A549 (cell line): ENCODE measurements around the gene ZFAND6. TPM values are rescaled to one million over a fixed set of nuclear protein-coding genes. Genes with fewer than 3 reads are reported as not detected.
"Not testable (repeated sequence)": the region's sequence is repeated elsewhere in the genome, so short reads cannot be mapped to it uniquely, and the experiment has no call there.

Experiments
- ATAC-seq, 2 experiments: fragments of 200-7000 bp in 1 of 2; fragments of >200 bp in 1 of 2; cut with Nextera tagmentation in 1 of 2; cut with Tn5 transposase in 1 of 2; 3 replicates each; pipeline versions ENCODE4 v1.8.0 to v1.9.1; 2018 to 2020; ENCODE audit warnings: mild to moderate bottlenecking in 1 of 2, moderate library complexity in 1 of 2
- CTCF ChIA-PET: fragments of 300-600 bp; sonication (Branson Sonifier 250); formaldehyde crosslinking; extraction: SDS; loops from one replicate; lab custom pipeline; 2021; ENCODE audit warnings: antibody characterized with exemption, inconsistent platforms; lab: Yijun Ruan, JAX
- POLR2A ChIA-PET: fragments of 350-600 bp; formaldehyde crosslinking; extraction: SDS; loops from one replicate; lab custom pipeline; 2021; ENCODE audit warnings: antibody characterized with exemption, inconsistent platforms; lab: Yijun Ruan, JAX
- DNase-seq, 2 experiments: peaks; one replicate each; pipeline versions ENCODE4 v3.0.0 to v3.0.0-alpha.2; 2011 to 2016; ENCODE audit warnings: low read depth in 1 of 2, low spot score in 1 of 2
- FAIRE-seq: peaks from 2 replicates; lab custom pipeline; 2011; peaks lifted over from hg19 to GRCh38; lab: Jason Lieb, UNC
- H3K27ac ChIP-seq, 2 experiments: fragments of >200 bp; sonication (Bioruptor Twin); formaldehyde crosslinking; 3 replicates each; pipeline ENCODE4 v1.5.1; 2016 to 2017
- H3K4me1 ChIP-seq: fragments of >200 bp; sonication (Bioruptor Twin); formaldehyde crosslinking; 3 replicates; pipeline ENCODE4 v1.6.1; 2016
- H3K4me2 ChIP-seq: fragments of >200 bp; sonication (Bioruptor Twin); formaldehyde crosslinking; 3 replicates; pipeline ENCODE4 v1.6.1; 2016
- H3K4me3 ChIP-seq: fragments of >200 bp; sonication (Bioruptor Twin); formaldehyde crosslinking; 3 replicates; pipeline ENCODE4 v1.5.1; 2016
- H3K9me3 ChIP-seq: fragments of >200 bp; sonication (Bioruptor Twin); formaldehyde crosslinking; 3 replicates; pipeline ENCODE4 v1.6.1; 2016
- CEBPB ChIP-seq, 2 experiments: fragments of >200 bp in 1 of 2; sonication (Bioruptor Twin) in 1 of 2; formaldehyde crosslinking in 1 of 2; IDR thresholded peaks; 2 replicates each; pipeline ENCODE4 v1.6.1; 2012 to 2016
- CHD2 ChIP-seq: fragments of 150-350 bp; IDR thresholded peaks from 2 replicates; pipeline ENCODE4 v1.6.1; 2014; ENCODE audit warnings: low read length; ENCODE audit not compliant: partially characterized antibody
- CHD4 ChIP-seq: fragments of 200-600 bp; sonication (generic); IDR thresholded peaks from 2 replicates; pipeline ENCODE4 v1.6.1; 2016; ENCODE audit warnings: antibody characterized with exemption, mild to moderate bottlenecking, borderline replicate concordance
- EHMT2 ChIP-seq: fragments of 200-600 bp; sonication (generic); IDR thresholded peaks from 2 replicates; pipeline ENCODE4 v1.6.1; 2016; ENCODE audit warnings: antibody characterized with exemption, low read depth, mild to moderate bottlenecking, moderate library complexity
- FOSB ChIP-seq: fragments of 250-450 bp; sonication (Bioruptor Pico); IDR thresholded peaks from 2 replicates; pipeline ENCODE4 v1.5.0; 2020; ENCODE audit warnings: mild to moderate bottlenecking, moderate library complexity
- HOXB13 ChIP-seq: fragments of 250-450 bp; sonication (Bioruptor Pico); IDR thresholded peaks from 2 replicates; pipeline ENCODE4 v1.5.0; 2020; ENCODE audit warnings: low read depth, mild to moderate bottlenecking, moderate library complexity
- KDM5A ChIP-seq: fragments of 200-600 bp; sonication (generic); IDR thresholded peaks from 2 replicates; pipeline ENCODE4 v1.6.1; 2016; ENCODE audit warnings: antibody characterized with exemption, mild to moderate bottlenecking
- POLR2AphosphoS2 ChIP-seq: conservative IDR thresholded peaks from 2 replicates; pipeline ENCODE4 v1.6.1; 2012; ENCODE audit warnings: low read length, improper control_type of control experiment, inconsistent platforms
- RARB ChIP-seq: fragments of 250-450 bp; sonication (Bioruptor Pico); IDR thresholded peaks from 2 replicates; pipeline ENCODE4 v1.8.0; 2021; ENCODE audit warnings: mild to moderate bottlenecking, moderate library complexity
- RFX5 ChIP-seq: fragments of 450-650 bp; IDR thresholded peaks from 2 replicates; pipeline ENCODE4 v1.7.1; 2014; ENCODE audit warnings: antibody characterized with exemption, mild to moderate bottlenecking, moderate library complexity
- RNF2 ChIP-seq: fragments of 200-600 bp; sonication (generic); IDR thresholded peaks from 2 replicates; pipeline ENCODE4 v1.6.1; 2016; ENCODE audit warnings: low read depth, mild to moderate bottlenecking, antibody characterized with exemption, moderate library complexity, borderline replicate concordance
- SMC3 ChIP-seq: fragments of >200 bp; sonication (Bioruptor Twin); formaldehyde crosslinking; IDR thresholded peaks from 3 replicates; pipeline ENCODE4 v1.6.1; 2018; ENCODE audit warnings: inconsistent platforms
- TP53 ChIP-seq: fragments of 250-450 bp; sonication (Bioruptor Pico); IDR thresholded peaks from 2 replicates; pipeline ENCODE4 v1.5.0; 2021; ENCODE audit warnings: mild to moderate bottlenecking, moderate library complexity
- USF2 ChIP-seq: fragments of 450-650 bp; IDR thresholded peaks from 2 replicates; pipeline ENCODE4 v1.6.1; 2014; ENCODE audit warnings: antibody characterized with exemption
- ZFP36 ChIP-seq: fragments of 450-650 bp; IDR thresholded peaks from 2 replicates; pipeline ENCODE4 v1.6.1; 2014; ENCODE audit warnings: borderline replicate concordance; ENCODE audit not compliant: partially characterized antibody
- WGBS: methylation state at CpG from one replicate; pipeline ENCODE4 v1.1.6; 2017; ENCODE audit errors: missing lambda C conversion rate; 5-methylcytosine and 5-hydroxymethylcytosine counted together
- polyA plus RNA-seq, 4 experiments: library from polyadenylated mRNA; depleted of rRNA in 3 of 4; stranded (reverse); fragments of >200 nt; fragmentation: RNase III in 1 of 4; extraction: RNeasy Plus Mini Kit Qiagen cat#74134 plus additional on column Dnase treatment in 1 of 4; gene quantifications; 2 replicates in 3 of 4; 3 replicates in 1 of 4; pipeline ENCODE4 v1.2.3, GENCODE V29; 2011 to 2017
- TF ChIP-seq, protein P1 (sequence below): fragments of 150-350 bp; IDR thresholded peaks from 2 replicates; pipeline ENCODE4 v1.6.1; 2014; ENCODE audit warnings: low read depth, mild to moderate bottlenecking, low read length
- TF ChIP-seq, protein P2 (sequence below): IDR thresholded peaks from 2 replicates; pipeline ENCODE4 v1.6.1; 2012; ENCODE audit warnings: low read depth, borderline replicate concordance
- TF ChIP-seq, protein P3 (sequence below): fragments of >200 bp; sonication (Bioruptor Twin); formaldehyde crosslinking; IDR thresholded peaks from 2 replicates; pipeline ENCODE4 v1.6.1; 2016

Gene ZFAND6
- polyA plus RNA-seq, 2 of the 4 experiments (the other 2 are of a cell fraction), result 152 to 307 TPM

DNA sequence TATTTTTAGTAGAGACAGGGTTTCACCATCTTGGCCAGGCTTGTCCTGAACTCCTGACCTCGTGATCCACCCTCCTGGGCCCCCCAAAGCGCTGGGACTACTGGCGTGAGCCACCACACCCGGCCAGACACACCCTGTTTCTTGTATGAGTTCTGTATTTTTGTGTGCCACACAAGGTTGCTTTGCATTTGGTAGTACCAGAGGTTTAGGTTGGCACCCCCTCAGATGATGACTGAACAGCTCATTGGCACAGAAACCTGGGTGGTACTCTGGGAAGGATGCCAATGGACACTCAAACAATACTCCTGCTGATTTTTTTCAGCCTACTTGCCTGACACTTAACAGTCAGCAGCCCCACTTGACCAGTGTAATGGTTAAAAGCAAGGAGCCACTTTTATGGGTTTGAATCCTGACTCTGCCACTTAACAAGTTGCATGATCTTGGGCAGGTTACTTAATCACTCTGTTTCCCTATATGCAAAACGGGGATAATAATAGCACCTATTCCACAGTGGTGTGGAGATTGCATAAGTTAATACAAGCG, 49.3 kb upstream of the ZFAND6 start:
- peak in 1 of 2 experiments; percentile 37; a peak in 2 of 6 replicates for ATAC-seq
- ChIA-PET CTCF (interaction anchor here (0.9 kb wide), 1 partner anchor 15 kb away, joined by 3 read pairs; no protein-coding TSS in a partner anchor), POLR2A (no interaction called here)
- TF ChIP-seq RNF2, result no peak
- no peak for TF ChIP-seq EHMT2
- TF ChIP-seq CHD4, result no peak
- no peak for TF ChIP-seq CHD2
- Histone ChIP-seq H3K4me1 (peaks cover 26% of the 10 kb centered on the region), H3K4me3 (no peak overlapping the region), H3K4me2 (peak overlapping the region; percentile 3; the same call in 1 of the 3 replicates), H3K27ac (no peak overlapping the region), H3K9me3 (no peaks in the 10 kb centered on the region)
- DNase-seq, result peak in 1 of 2 experiments; percentile 33
- 33% methylated on average over 6 of the region's 6 CpGs for WGBS
- FAIRE-seq, result no peak

GRCh38 chr15:80011041-80011523, 48.4 kb upstream of the ZFAND6 start:
- H3K4me2 ChIP-seq, ATAC-seq, FAIRE-seq, DNase-seq, H3K4me3 ChIP-seq, POLR2A ChIA-PET, H3K27ac ChIP-seq, H3K9me3 ChIP-seq: not testable (repeated sequence)
- CTCF ChIA-PET, result interaction anchor here (1.6 kb wide), 1 partner anchor 11 kb away, joined by 3 read pairs; no protein-coding TSS in a partner anchor
- H3K4me1 ChIP-seq, result peaks cover 26% of the 10 kb centered on the region
- WGBS, result 82% methylated on average over 9 of the region's 9 CpGs

DNA sequence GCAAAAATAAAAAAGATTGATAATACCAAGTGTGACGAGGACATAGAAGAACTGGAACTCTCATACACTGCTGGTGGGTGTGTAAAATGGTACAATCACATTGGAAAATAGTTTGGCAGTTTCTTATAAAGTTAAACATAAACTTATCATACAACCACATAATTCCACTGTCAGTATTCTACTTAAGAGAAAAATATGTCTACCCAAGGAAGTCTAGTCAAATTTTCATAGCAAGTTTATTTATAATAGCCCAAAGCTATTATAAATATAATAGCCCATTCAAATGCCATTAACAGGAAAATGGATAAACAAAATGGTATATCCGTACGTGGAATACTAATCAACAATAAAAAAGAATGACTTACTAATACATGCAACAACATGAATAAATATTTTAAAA, 47.9 kb upstream of the ZFAND6 start:
- ChIA-PET POLR2A (no interaction called here), CTCF (interaction anchor here (1.6 kb wide), 1 partner anchor 10 kb away, joined by 3 read pairs; no protein-coding TSS in a partner anchor)
- Histone ChIP-seq H3K27ac (no peak overlapping the region), H3K4me2 (no peak overlapping the region), H3K9me3 (no peaks in the 10 kb centered on the region), H3K4me1 (peaks cover 26% of the 10 kb centered on the region), H3K4me3 (no peak overlapping the region)
- no peak for DNase-seq
- no peak for FAIRE-seq
- TF ChIP-seq, protein P1, sequence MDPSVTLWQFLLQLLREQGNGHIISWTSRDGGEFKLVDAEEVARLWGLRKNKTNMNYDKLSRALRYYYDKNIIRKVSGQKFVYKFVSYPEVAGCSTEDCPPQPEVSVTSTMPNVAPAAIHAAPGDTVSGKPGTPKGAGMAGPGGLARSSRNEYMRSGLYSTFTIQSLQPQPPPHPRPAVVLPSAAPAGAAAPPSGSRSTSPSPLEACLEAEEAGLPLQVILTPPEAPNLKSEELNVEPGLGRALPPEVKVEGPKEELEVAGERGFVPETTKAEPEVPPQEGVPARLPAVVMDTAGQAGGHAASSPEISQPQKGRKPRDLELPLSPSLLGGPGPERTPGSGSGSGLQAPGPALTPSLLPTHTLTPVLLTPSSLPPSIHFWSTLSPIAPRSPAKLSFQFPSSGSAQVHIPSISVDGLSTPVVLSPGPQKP, result no peak
- TF ChIP-seq USF2 (no peak), RARB (no peak), CHD2 (no peak), SMC3 (no peak), HOXB13 (CRISPR knock-in tag) (no peak), RFX5 (no peak), TP53 (CRISPR knock-in tag) (no peak), CEBPB (IDR thresholded peaks at IDR 0.05) (no peak), ZFP36 (no peak), POLR2AphosphoS2 (no peak), KDM5A (no peak), FOSB (CRISPR knock-in tag) (no peak)
- TF ChIP-seq, protein P2, sequence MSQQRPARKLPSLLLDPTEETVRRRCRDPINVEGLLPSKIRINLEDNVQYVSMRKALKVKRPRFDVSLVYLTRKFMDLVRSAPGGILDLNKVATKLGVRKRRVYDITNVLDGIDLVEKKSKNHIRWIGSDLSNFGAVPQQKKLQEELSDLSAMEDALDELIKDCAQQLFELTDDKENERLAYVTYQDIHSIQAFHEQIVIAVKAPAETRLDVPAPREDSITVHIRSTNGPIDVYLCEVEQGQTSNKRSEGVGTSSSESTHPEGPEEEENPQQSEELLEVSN, result no peak
- TF ChIP-seq, protein P3, sequence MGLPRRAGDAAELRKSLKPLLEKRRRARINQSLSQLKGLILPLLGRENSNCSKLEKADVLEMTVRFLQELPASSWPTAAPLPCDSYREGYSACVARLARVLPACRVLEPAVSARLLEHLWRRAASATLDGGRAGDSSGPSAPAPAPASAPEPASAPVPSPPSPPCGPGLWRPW, result no peak
- WGBS, result 87% methylated on average over 3 of the region's 3 CpGs
- ATAC-seq, result no peak
